ENCODE data around the gene MBD1. TPM values are rescaled to one million over a fixed set of nuclear protein-coding genes. Genes with fewer than 3 reads are reported as not detected.
"Not testable (repeated sequence)": the region's sequence is repeated elsewhere in the genome, so short reads cannot be mapped to it uniquely, and the experiment has no call there.

MBD1 gene
- total RNA-seq, 6 experiments from 2014 or later, result 29.7 to 32.4 (median 30.7) TPM

DNA sequence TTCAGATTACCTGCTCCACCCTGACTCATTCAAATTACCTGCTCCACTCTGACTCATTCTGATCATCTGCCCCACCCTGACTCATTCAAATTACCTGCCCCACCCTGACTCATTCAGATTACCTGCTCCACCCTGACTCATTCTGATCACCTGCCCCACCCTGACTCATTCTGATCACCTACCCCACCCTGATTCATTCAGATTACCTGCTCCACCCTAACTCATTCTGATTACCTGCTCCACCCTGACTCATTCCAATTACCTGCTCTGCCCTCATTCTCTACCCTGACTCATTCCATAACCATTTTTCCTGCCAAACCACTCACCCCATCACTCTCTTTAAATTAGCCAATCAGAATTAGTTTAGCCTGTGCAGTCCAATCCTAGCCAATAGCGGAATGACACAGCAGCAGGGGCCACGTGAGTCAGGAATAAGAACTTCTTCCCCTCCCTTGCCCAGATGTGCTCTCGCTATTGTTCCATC, 41.2 kb downstream of the MBD1 start:
- Histone ChIP-seq H3K9me3 (no peaks in the 10 kb centered on the region), H3K27ac (no peak overlapping the region), H3K27me3 (no peaks in the 10 kb centered on the region), H3K36me3 (no peaks in the 10 kb centered on the region), H3K4me3 (no peak overlapping the region), H3K4me1 (no peaks in the 10 kb centered on the region)
- no peak for DNase-seq
- intact Hi-C loops (cut with DNase I), result no loop called here
- TF ChIP-seq, protein P1, sequence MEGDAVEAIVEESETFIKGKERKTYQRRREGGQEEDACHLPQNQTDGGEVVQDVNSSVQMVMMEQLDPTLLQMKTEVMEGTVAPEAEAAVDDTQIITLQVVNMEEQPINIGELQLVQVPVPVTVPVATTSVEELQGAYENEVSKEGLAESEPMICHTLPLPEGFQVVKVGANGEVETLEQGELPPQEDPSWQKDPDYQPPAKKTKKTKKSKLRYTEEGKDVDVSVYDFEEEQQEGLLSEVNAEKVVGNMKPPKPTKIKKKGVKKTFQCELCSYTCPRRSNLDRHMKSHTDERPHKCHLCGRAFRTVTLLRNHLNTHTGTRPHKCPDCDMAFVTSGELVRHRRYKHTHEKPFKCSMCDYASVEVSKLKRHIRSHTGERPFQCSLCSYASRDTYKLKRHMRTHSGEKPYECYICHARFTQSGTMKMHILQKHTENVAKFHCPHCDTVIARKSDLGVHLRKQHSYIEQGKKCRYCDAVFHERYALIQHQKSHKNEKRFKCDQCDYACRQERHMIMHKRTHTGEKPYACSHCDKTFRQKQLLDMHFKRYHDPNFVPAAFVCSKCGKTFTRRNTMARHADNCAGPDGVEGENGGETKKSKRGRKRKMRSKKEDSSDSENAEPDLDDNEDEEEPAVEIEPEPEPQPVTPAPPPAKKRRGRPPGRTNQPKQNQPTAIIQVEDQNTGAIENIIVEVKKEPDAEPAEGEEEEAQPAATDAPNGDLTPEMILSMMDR (IDR thresholded peaks at IDR 0.05), result no peak
- no peak for TF ChIP-seq POLR2A (IDR thresholded peaks at IDR 0.05)
- 60% methylated on average over 3 of the region's 3 CpGs for WGBS (ENCODE audit: insufficient coverage, low coverage, low lambda C conversion rate, missing lambda C conversion rate)
- ATAC-seq, result no peak

DNA sequence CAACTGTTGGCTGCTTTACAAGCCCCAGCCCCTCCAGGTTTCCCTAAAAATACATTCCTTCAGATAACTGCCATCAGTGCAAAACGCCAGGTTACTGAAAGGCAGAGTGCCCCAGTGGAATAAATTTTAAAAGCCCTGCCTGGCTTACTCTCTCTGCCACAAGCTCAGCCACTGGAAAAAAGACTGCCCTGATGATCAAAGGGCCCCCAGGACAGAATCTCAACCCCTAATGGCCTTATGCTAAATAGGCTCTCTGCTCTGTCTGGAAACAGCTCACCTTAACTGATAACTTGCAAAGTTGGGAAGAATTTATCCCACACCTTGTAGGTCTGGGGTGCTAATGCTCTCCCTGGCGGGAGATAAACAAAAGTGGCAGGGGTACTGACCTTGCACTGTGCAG, 48.9 kb downstream of the MBD1 start:
- no peak for ATAC-seq
- no peak for DNase-seq
- Histone ChIP-seq H3K27me3 (no peaks in the 10 kb centered on the region), H3K36me3 (no peaks in the 10 kb centered on the region), H3K27ac (no peak overlapping the region), H3K4me1 (no peaks in the 10 kb centered on the region), H3K4me3 (no peak overlapping the region), H3K9me3 (no peaks in the 10 kb centered on the region)
- TF ChIP-seq POLR2A (IDR thresholded peaks at IDR 0.05), result no peak
- TF ChIP-seq, protein P1 (IDR thresholded peaks at IDR 0.05), result no peak
- intact Hi-C loops (cut with DNase I), result no loop called here
- 75% methylated on average over 2 of the region's 2 CpGs for WGBS (ENCODE audit: insufficient coverage, low coverage, low lambda C conversion rate, missing lambda C conversion rate)

GRCh38 chr18:50231621-50232020, 49.7 kb downstream of the MBD1 start:
- no peaks in the 10 kb centered on the region for H3K27me3 ChIP-seq
- ATAC-seq, result no peak
- H3K9me3 ChIP-seq, result no peaks in the 10 kb centered on the region
- no peak for DNase-seq
- WGBS (ENCODE audit: insufficient coverage, low coverage, low lambda C conversion rate, missing lambda C conversion rate), result 50% methylated on average over 3 of the region's 4 CpGs
- no peaks in the 10 kb centered on the region for H3K4me1 ChIP-seq
- no peak overlapping the region for H3K4me3 ChIP-seq
- intact Hi-C loops (cut with DNase I), result no loop called here
- no peak for TF ChIP-seq POLR2A (IDR thresholded peaks at IDR 0.05)
- TF ChIP-seq, protein P1 (IDR thresholded peaks at IDR 0.05), result no peak
- H3K27ac ChIP-seq, result no peak overlapping the region
- no peaks in the 10 kb centered on the region for H3K36me3 ChIP-seq

GRCh38 chr18:50220249-50220648, 61.1 kb downstream of the MBD1 start:
- H3K27ac ChIP-seq; ATAC-seq; H3K27me3 ChIP-seq; H3K9me3 ChIP-seq; H3K4me3 ChIP-seq; DNase-seq; H3K36me3 ChIP-seq; intact Hi-C loops (cut with DNase I); H3K4me1 ChIP-seq: not testable (repeated sequence)
- 28% methylated on average over 4 of the region's 4 CpGs for WGBS (ENCODE audit: insufficient coverage, low coverage, low lambda C conversion rate, missing lambda C conversion rate)

Small RNA genes within 50 kb of the gene (small RNA-seq; reads per million reads assigned to genes)
- 0.19 to 0.26 reads per million in 2 experiments for gene RNA5SP458

Other genes starting within 250 kb of the MBD1 start
- gene MYO5B, start 86.4 kb downstream of the MBD1 start, total RNA-seq, result 10 to 100 TPM; 13.4 to 25.1 (median 16.6) TPM
- under 1 TPM in 3 of 6 experiments, not detected in 3; 0.13 to 0.17 (median 0.14) TPM for gene CFAP53, start 15.0 kb downstream of the MBD1 start, total RNA-seq
- 10 to 100 TPM; 16.4 to 34.9 (median 26.1) TPM for gene CXXC1, start 6.2 kb upstream of the MBD1 start, total RNA-seq
- 1 to 10 TPM in 2 of 6 experiments, under 1 TPM in 3, not detected in 1; 0.15 to 1.5 (median 0.75) TPM for gene SKA1, start 93.5 kb upstream of the MBD1 start, total RNA-seq

Measured in right lobe of liver (tissue), 6 donors.